HepG2 (cell line): ENCODE results near the gene SYP. TPM values are rescaled to one million over a fixed set of nuclear protein-coding genes. Genes with fewer than 3 reads are reported as not detected.

Source experiments
- ATAC-seq: fragments of 200-7000 bp; cut with Tn5 transposase; 3 replicates; pipeline ENCODE4 v1.9.1; 2020; ENCODE audit warnings: mild to moderate bottlenecking, moderate library complexity
- BruUV-seq: library from RNA; stranded (reverse); fragments of 400-500 nt; replicated peaks from 2 replicates; lab custom pipeline; 2021; lab: Mats Ljungman, UMichigan
- CTCF ChIA-PET: fragments of 300-600 bp; formaldehyde crosslinking; extraction: SDS; loops from one replicate; lab custom pipeline; 2021; ENCODE audit warnings: low total read pairs, inconsistent platforms, low intra/inter-chr PET ratio; lab: Yijun Ruan, JAX
- POLR2A ChIA-PET: fragments of 350-600 bp; sonication (Branson Sonifier 250); formaldehyde crosslinking; loops from one replicate; lab custom pipeline; 2020; ENCODE audit warnings: antibody characterized with exemption, inconsistent platforms; lab: Yijun Ruan, JAX
- DNase-seq: peaks from one replicate; pipeline ENCODE4 v3.0.0-alpha.2; 2015; ENCODE audit warnings: low spot score
- FAIRE-seq: peaks from 3 replicates; lab custom pipeline; 2011; peaks lifted over from hg19 to GRCh38; lab: Jason Lieb, UNC
- H2AFZ ChIP-seq: one replicate; pipeline ENCODE4 v1.6.1; 2011; ENCODE audit warnings: low read length, inconsistent platforms
- H3K27ac ChIP-seq: fragments of 300-600 bp; 3 replicates; pipeline ENCODE4 v1.8.0; 2011; ENCODE audit warnings: mixed run types, mild to moderate bottlenecking, mixed read lengths, low read length, inconsistent platforms; ENCODE audit not compliant: insufficient read depth; ENCODE audit errors: extremely low read length
- H3K27me3 ChIP-seq, 2 experiments: fragments of 200-600 bp in 1 of 2; 2 replicates in 1 of 2; 3 replicates in 1 of 2; pipeline versions ENCODE4 v1.6.0 to v1.8.0; 2011; ENCODE audit warnings: low read length in 2 of 2, mild to moderate bottlenecking in 2 of 2, moderate library complexity in 2 of 2, inconsistent platforms in 1 of 2; ENCODE audit not compliant: insufficient read depth in 2 of 2, control insufficient read depth in 1 of 2
- H3K36me3 ChIP-seq, 2 experiments: fragments of 200-600 bp in 1 of 2; replicated peaks in 1 of 2; 2 replicates in 1 of 2; 3 replicates in 1 of 2; pipeline versions ENCODE4 v1.5.1 to v1.8.0; 2011; ENCODE audit warnings: low read length in 2 of 2, inconsistent platforms in 1 of 2; ENCODE audit not compliant: insufficient read depth in 2 of 2, control insufficient read depth in 1 of 2
- H3K4me1 ChIP-seq: 2 replicates; pipeline ENCODE4 v1.5.1; 2012; ENCODE audit warnings: low read length, inconsistent platforms; ENCODE audit not compliant: insufficient read depth
- H3K4me2 ChIP-seq: 2 replicates; pipeline ENCODE4 v1.6.0; 2011; ENCODE audit warnings: low read depth, low read length, inconsistent platforms
- H3K4me3 ChIP-seq, 3 experiments: fragments of 200-600 bp in 1 of 3; sonication (generic), shearing (Covaris generic) in 1 of 3; replicated peaks in 1 of 3; 2 replicates each; pipeline ENCODE4 v1.5.1; 2011 to 2016; ENCODE audit warnings: low read length in 3 of 3, inconsistent platforms in 2 of 3, low read depth in 2 of 3, mild to moderate bottlenecking in 2 of 3, control low read depth in 1 of 3, mixed read lengths in 1 of 3; ENCODE audit not compliant: insufficient read depth in 1 of 3
- H3K79me2 ChIP-seq: one replicate; pipeline ENCODE4 v1.6.1; 2011; ENCODE audit warnings: low read length, inconsistent platforms; ENCODE audit not compliant: insufficient read depth
- H3K9ac ChIP-seq: 2 replicates; pipeline ENCODE4 v1.6.0; 2011; ENCODE audit warnings: mild to moderate bottlenecking, low read depth, low read length, inconsistent platforms; ENCODE audit not compliant: insufficient read depth
- H3K9me3 ChIP-seq: 2 replicates; pipeline ENCODE4 v1.5.1; 2012; ENCODE audit warnings: mild to moderate bottlenecking, low read length
- H4K20me1 ChIP-seq: 2 replicates; pipeline ENCODE4 v1.6.0; 2011; ENCODE audit warnings: inconsistent platforms, mild to moderate bottlenecking, low read length, moderate library complexity; ENCODE audit not compliant: insufficient read depth
- AGO1 ChIP-seq: fragments of 200-400 bp; formaldehyde crosslinking; IDR thresholded peaks from 2 replicates; pipeline ENCODE4 v1.6.1; 2017; ENCODE audit warnings: mild to moderate bottlenecking, low read depth, low read length, moderate library complexity; ENCODE audit not compliant: poor library complexity, severe bottlenecking
- CBFB ChIP-seq: sonication (generic); formaldehyde crosslinking; IDR thresholded peaks from 2 replicates; pipeline ENCODE4 v1.4.0; 2020; ENCODE audit warnings: missing genetic modification reagents
- EP300 ChIP-seq, 3 experiments: sonication (generic) in 1 of 3; formaldehyde crosslinking in 1 of 3; IDR thresholded peaks; 2 replicates each; pipeline versions ENCODE4 v1.5.1 to v1.6.1; 2011 to 2020; ENCODE audit warnings: low read depth in 2 of 3, low read length in 2 of 3, borderline replicate concordance in 1 of 3, improper control_type of control experiment in 1 of 3, mild to moderate bottlenecking in 1 of 3, missing genetic modification reagents in 1 of 3, moderate library complexity in 1 of 3
- IRF2 ChIP-seq: IDR thresholded peaks from 2 replicates; pipeline ENCODE4 v1.6.1; 2018; ENCODE audit warnings: missing genetic modification reagents, missing compliant biosample characterization
- NFE2L1 ChIP-seq: sonication (generic); formaldehyde crosslinking; IDR thresholded peaks from 2 replicates; pipeline ENCODE4 v1.4.0; 2020; ENCODE audit warnings: missing genetic modification reagents, mild to moderate bottlenecking, borderline replicate concordance
- NFYB ChIP-seq: sonication (generic); formaldehyde crosslinking; IDR thresholded peaks from 2 replicates; pipeline ENCODE4 v1.4.0; 2020; ENCODE audit warnings: missing genetic modification reagents
- NR2F2 ChIP-seq: IDR thresholded peaks from 2 replicates; pipeline ENCODE4 v1.6.1; 2012; ENCODE audit warnings: low read depth, inconsistent platforms, borderline replicate concordance
- TBX3 ChIP-seq: fragments of 450-650 bp; IDR thresholded peaks from 2 replicates; pipeline ENCODE4 v1.6.1; 2017; ENCODE audit warnings: antibody characterized with exemption, mild to moderate bottlenecking, inconsistent platforms, borderline replicate concordance
- ZNF234 ChIP-seq: sonication (generic); formaldehyde crosslinking; conservative IDR thresholded peaks from 2 replicates; pipeline ENCODE4 v1.5.1; 2020; ENCODE audit warnings: mild to moderate bottlenecking, missing genetic modification reagents
- ZNF251 ChIP-seq: sonication (generic); formaldehyde crosslinking; IDR thresholded peaks from 2 replicates; pipeline ENCODE4 v1.9.0; 2021; ENCODE audit warnings: mild to moderate bottlenecking, missing genetic modification reagents
- ZNF34 ChIP-seq: sonication (generic); formaldehyde crosslinking; IDR thresholded peaks from 2 replicates; pipeline ENCODE4 v1.4.0; 2020; ENCODE audit warnings: mild to moderate bottlenecking, missing genetic modification reagents, borderline replicate concordance
- ZNF572 ChIP-seq: sonication (generic); formaldehyde crosslinking; IDR thresholded peaks from 2 replicates; pipeline ENCODE4 v1.5.1; 2020; ENCODE audit warnings: mild to moderate bottlenecking, missing genetic modification reagents
- WGBS: methylation state at CpG from one replicate; pipeline ENCODE4 v1.1.6; 2017; ENCODE audit warnings: low lambda C conversion rate; 5-methylcytosine and 5-hydroxymethylcytosine counted together
- in situ Hi-C: cut with HindIII; loops from 2 replicates; pipeline ENCODE4 v1.10.0; 2017; ENCODE audit warnings: low pct_unique_long_range_greater_than_20kb; ENCODE audit not compliant: extremely low pct_ligation_motif_present
- intact Hi-C: fragments of 100-400 bp; cut with micrococcal nuclease; formaldehyde crosslinking; loops from one replicate; pipeline ENCODE4 v1.10.0; 2022; ENCODE audit not compliant: unreplicated experiment
- polyA plus RNA-seq, 8 experiments: library from polyadenylated mRNA; depleted of rRNA in 3 of 8; stranded (reverse) in 7 of 8; unstranded in 1 of 8; fragments of >200 nt; fragmentation: Illumina TruSeq in 4 of 8; extraction: Trizol in 4 of 8; gene quantifications; 2 replicates each; pipeline versions ENCODE4 v1.2.1 to v1.2.3, GENCODE V29; 2011 to 2016; ENCODE audit warnings: low read depth in 4 of 8, missing spikeins in 1 of 8, mixed read lengths in 1 of 8; ENCODE audit not compliant: insufficient read depth in 1 of 8
- total RNA-seq, 5 experiments: library from RNA; depleted of rRNA; stranded (reverse); fragments of >200 nt; fragmentation: Illumina TruSeq; extraction: Trizol; gene quantifications; 2 replicates each; pipeline ENCODE4 v1.2.3, GENCODE V29; 2016; ENCODE audit warnings: low read depth in 1 of 5
- TF ChIP-seq, protein P1 (sequence below): sonication (generic); formaldehyde crosslinking; IDR thresholded peaks from 2 replicates; pipeline ENCODE4 v1.4.0; 2020; ENCODE audit warnings: missing genetic modification reagents
- TF ChIP-seq, protein P2 (sequence below): sonication (generic); formaldehyde crosslinking; IDR thresholded peaks from 2 replicates; pipeline ENCODE4 v1.5.0; 2020; ENCODE audit warnings: missing genetic modification reagents
- TF ChIP-seq, protein P3 (sequence below): sonication (generic); formaldehyde crosslinking; IDR thresholded peaks from 2 replicates; pipeline ENCODE4 v1.4.0; 2020; ENCODE audit warnings: missing genetic modification reagents, borderline replicate concordance
- TF ChIP-seq, protein P4 (sequence below): sonication (generic); formaldehyde crosslinking; IDR thresholded peaks from 2 replicates; pipeline ENCODE4 v1.5.0; 2020; ENCODE audit warnings: mild to moderate bottlenecking, missing genetic modification reagents, moderate library complexity

Gene SYP
- total and polyA plus RNA-seq, 2 of the 13 experiments (the other 11 are each of a cell fraction or from before 2014, with no cell fraction given): 2.0 to 2.5 TPM

DNA sequence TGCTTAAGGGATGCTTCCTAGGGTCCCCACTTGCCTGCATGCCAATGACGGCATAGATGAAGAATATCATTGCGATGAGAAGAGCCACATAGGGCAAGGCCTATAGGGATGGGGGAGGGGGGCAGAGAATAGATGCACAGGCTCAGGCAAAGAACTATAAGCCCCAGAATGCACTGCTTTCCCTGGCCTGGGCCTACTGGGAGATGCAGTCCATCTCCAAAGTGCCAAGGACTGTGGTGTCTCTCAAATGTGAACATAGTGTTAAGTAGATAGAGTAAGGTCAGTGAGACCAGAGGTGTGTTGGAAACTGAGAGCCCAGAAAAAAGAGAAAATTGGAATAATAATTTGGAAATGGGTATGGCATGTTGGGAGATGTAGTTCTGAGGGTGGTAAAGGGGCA is 12.2 kb upstream of the SYP start (continued):
- TF ChIP-seq AGO1: no peak
- TF ChIP-seq EP300 (IDR thresholded peaks at IDR 0.05; ENCODE audit: low read depth in 2 of 2, low read length in 2 of 2): no peak
- TF ChIP-seq EP300 (CRISPR knock-in tag; IDR thresholded peaks at IDR 0.05; ENCODE audit: borderline replicate concordance): no peak
- TF ChIP-seq ZNF572 (CRISPR knock-in tag): no peak
- TF ChIP-seq TBX3: no peak
- TF ChIP-seq NFE2L1: no peak
- TF ChIP-seq, protein P1, sequence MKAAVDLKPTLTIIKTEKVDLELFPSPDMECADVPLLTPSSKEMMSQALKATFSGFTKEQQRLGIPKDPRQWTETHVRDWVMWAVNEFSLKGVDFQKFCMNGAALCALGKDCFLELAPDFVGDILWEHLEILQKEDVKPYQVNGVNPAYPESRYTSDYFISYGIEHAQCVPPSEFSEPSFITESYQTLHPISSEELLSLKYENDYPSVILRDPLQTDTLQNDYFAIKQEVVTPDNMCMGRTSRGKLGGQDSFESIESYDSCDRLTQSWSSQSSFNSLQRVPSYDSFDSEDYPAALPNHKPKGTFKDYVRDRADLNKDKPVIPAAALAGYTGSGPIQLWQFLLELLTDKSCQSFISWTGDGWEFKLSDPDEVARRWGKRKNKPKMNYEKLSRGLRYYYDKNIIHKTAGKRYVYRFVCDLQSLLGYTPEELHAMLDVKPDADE (CRISPR knock-in tag): no peak
- no peak for TF ChIP-seq ZNF34

DNA sequence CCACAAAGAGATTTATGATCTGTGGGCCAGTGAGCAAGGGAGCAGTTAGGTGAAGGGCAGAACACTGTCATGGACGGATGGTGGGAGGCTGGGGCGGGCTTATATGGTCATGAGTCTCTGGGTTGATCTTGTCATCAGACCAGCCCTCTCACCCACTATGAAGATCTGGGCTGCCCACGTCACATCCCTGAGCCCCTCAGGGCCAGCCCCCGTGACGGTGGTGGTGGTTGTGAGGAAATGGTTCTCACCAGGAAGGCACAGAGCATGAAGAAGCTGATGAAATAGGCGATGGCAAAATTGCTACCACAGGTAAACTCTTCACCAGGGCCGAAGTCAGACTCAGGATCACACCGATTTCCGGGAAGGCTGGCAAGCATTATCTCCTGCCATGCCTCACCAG is 11.1 kb upstream of the SYP start:
- FAIRE-seq (no peak), DNase-seq (no peak), ATAC-seq (no peak)
- Histone ChIP-seq H2AFZ (no peak overlapping the region), H3K4me1 (no peaks in the 10 kb centered on the region), H3K79me2 (no peaks in the 10 kb centered on the region), H3K4me3 (no peak overlapping the region), H3K4me2 (no peak overlapping the region), H3K27ac (no peak overlapping the region), H3K36me3 (no peaks in the 10 kb centered on the region), H3K27me3 (no peaks in the 10 kb centered on the region), H3K9me3 (no peaks in the 10 kb centered on the region), H4K20me1 (no peaks in the 10 kb centered on the region), H3K9ac (no peak overlapping the region)
- in situ Hi-C loops: no loop called here
- ChIA-PET POLR2A (no interaction called here), CTCF (no interaction called here)
- intact Hi-C loops: no loop called here
- BruUV-seq: no TSS peak
- no CpG with 5 or more reads among the region's 9 CpGs for WGBS
- TF ChIP-seq ZNF234 (CRISPR knock-in tag): no peak
- TF ChIP-seq, protein P2, sequence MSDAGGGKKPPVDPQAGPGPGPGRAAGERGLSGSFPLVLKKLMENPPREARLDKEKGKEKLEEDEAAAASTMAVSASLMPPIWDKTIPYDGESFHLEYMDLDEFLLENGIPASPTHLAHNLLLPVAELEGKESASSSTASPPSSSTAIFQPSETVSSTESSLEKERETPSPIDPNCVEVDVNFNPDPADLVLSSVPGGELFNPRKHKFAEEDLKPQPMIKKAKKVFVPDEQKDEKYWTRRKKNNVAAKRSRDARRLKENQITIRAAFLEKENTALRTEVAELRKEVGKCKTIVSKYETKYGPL (CRISPR knock-in tag): no peak
- TF ChIP-seq, protein P3, sequence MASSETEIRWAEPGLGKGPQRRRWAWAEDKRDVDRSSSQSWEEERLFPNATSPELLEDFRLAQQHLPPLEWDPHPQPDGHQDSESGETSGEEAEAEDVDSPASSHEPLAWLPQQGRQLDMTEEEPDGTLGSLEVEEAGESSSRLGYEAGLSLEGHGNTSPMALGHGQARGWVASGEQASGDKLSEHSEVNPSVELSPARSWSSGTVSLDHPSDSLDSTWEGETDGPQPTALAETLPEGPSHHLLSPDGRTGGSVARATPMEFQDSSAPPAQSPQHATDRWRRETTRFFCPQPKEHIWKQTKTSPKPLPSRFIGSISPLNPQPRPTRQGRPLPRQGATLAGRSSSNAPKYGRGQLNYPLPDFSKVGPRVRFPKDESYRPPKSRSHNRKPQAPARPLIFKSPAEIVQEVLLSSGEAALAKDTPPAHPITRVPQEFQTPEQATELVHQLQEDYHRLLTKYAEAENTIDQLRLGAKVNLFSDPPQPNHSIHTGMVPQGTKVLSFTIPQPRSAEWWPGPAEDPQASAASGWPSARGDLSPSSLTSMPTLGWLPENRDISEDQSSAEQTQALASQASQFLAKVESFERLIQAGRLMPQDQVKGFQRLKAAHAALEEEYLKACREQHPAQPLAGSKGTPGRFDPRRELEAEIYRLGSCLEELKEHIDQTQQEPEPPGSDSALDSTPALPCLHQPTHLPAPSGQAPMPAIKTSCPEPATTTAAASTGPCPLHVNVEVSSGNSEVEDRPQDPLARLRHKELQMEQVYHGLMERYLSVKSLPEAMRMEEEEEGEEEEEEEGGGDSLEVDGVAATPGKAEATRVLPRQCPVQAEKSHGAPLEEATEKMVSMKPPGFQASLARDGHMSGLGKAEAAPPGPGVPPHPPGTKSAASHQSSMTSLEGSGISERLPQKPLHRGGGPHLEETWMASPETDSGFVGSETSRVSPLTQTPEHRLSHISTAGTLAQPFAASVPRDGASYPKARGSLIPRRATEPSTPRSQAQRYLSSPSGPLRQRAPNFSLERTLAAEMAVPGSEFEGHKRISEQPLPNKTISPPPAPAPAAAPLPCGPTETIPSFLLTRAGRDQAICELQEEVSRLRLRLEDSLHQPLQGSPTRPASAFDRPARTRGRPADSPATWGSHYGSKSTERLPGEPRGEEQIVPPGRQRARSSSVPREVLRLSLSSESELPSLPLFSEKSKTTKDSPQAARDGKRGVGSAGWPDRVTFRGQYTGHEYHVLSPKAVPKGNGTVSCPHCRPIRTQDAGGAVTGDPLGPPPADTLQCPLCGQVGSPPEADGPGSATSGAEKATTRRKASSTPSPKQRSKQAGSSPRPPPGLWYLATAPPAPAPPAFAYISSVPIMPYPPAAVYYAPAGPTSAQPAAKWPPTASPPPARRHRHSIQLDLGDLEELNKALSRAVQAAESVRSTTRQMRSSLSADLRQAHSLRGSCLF (CRISPR knock-in tag): no peak
- TF ChIP-seq CBFB: no peak
- TF ChIP-seq NR2F2: no peak
- TF ChIP-seq, protein P4, sequence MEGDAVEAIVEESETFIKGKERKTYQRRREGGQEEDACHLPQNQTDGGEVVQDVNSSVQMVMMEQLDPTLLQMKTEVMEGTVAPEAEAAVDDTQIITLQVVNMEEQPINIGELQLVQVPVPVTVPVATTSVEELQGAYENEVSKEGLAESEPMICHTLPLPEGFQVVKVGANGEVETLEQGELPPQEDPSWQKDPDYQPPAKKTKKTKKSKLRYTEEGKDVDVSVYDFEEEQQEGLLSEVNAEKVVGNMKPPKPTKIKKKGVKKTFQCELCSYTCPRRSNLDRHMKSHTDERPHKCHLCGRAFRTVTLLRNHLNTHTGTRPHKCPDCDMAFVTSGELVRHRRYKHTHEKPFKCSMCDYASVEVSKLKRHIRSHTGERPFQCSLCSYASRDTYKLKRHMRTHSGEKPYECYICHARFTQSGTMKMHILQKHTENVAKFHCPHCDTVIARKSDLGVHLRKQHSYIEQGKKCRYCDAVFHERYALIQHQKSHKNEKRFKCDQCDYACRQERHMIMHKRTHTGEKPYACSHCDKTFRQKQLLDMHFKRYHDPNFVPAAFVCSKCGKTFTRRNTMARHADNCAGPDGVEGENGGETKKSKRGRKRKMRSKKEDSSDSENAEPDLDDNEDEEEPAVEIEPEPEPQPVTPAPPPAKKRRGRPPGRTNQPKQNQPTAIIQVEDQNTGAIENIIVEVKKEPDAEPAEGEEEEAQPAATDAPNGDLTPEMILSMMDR (CRISPR knock-in tag): no peak
- no peak for TF ChIP-seq NFYB (CRISPR knock-in tag)
- TF ChIP-seq IRF2 (CRISPR knock-in tag): no peak
- no peak for TF ChIP-seq ZNF251 (CRISPR knock-in tag)
